Ishikawa (cell line): Measurements from ENCODE around the gene NT5DC3.

ENCODE experiments used
- CEBPB ChIP-seq: IDR thresholded peaks from 2 replicates; pipeline ENCODE4 v1.6.1; 2012
- CREB1 ChIP-seq: IDR thresholded peaks from 2 replicates; pipeline ENCODE4 v1.6.1; 2012; ENCODE audit warnings: low read depth
- EGR1 ChIP-seq: IDR thresholded peaks from 2 replicates; pipeline ENCODE4 v1.6.1; 2012
- EP300 ChIP-seq: IDR thresholded peaks from 2 replicates; pipeline ENCODE4 v1.6.1; 2012; ENCODE audit warnings: borderline replicate concordance
- FOXM1 ChIP-seq: IDR thresholded peaks from 2 replicates; pipeline ENCODE4 v1.6.1; 2012; ENCODE audit warnings: low read depth, borderline replicate concordance
- MAX ChIP-seq: IDR thresholded peaks from 2 replicates; pipeline ENCODE4 v1.6.1; 2012
- NFIC ChIP-seq: IDR thresholded peaks from 2 replicates; pipeline ENCODE4 v1.6.1; 2012
- RAD21 ChIP-seq: IDR thresholded peaks from 2 replicates; pipeline ENCODE4 v1.6.1; 2012; ENCODE audit warnings: low read depth
- REST ChIP-seq: IDR thresholded peaks from 2 replicates; pipeline ENCODE4 v1.6.1; 2012; ENCODE audit warnings: low read depth, mild to moderate bottlenecking
- TAF1 ChIP-seq: IDR thresholded peaks from 2 replicates; pipeline ENCODE4 v1.6.1; 2012; ENCODE audit warnings: low read depth, mild to moderate bottlenecking
- TCF12 ChIP-seq: IDR thresholded peaks from 2 replicates; pipeline ENCODE4 v1.6.1; 2012; ENCODE audit warnings: low read depth
- TEAD4 ChIP-seq: IDR thresholded peaks from 2 replicates; pipeline ENCODE4 v1.6.1; 2012
- USF1 ChIP-seq: IDR thresholded peaks from 2 replicates; pipeline ENCODE4 v1.6.1; 2012
- YY1 ChIP-seq: IDR thresholded peaks from 2 replicates; pipeline ENCODE4 v1.6.1; 2012; ENCODE audit warnings: low read depth
- ZBTB7A ChIP-seq: IDR thresholded peaks from 2 replicates; pipeline ENCODE4 v1.6.1; 2012; ENCODE audit warnings: low read depth

Gene NT5DC3

GRCh38 chr12:103809154-103809553 lies 31.9 kb downstream of the NT5DC3 start:
- no peak for TF ChIP-seq YY1
- TF ChIP-seq USF1 = no peak

GRCh38 chr12:103808239-103808880 lies 32.7 kb downstream of the NT5DC3 start:
- no peak for TF ChIP-seq YY1

GRCh38 chr12:103807561-103808238 lies 33.3 kb downstream of the NT5DC3 start:
- TF ChIP-seq NFIC (no peak), ZBTB7A (no peak), EGR1 (no peak)

GRCh38 chr12:103806803-103807202 lies 34.2 kb downstream of the NT5DC3 start:
- TF ChIP-seq ZBTB7A (no peak), CEBPB (no peak), TAF1 (no peak), NFIC (no peak), MAX (no peak), CREB1 (no peak), TCF12 (no peak)

- TF ChIP-seq REST = no peak
- no peak for TF ChIP-seq MAX
- no peak for TF ChIP-seq CREB1
- no peak for TF ChIP-seq TAF1
- no peak for TF ChIP-seq ZBTB7A
- TF ChIP-seq TCF12 = no peak
- no peak for TF ChIP-seq YY1
These were observed 35.2 kb downstream of the NT5DC3 start for GRCh38 chr12:103805655-103806360.

GRCh38 chr12:103803847-103804246 lies 37.2 kb downstream of the NT5DC3 start:
- TF ChIP-seq EGR1 (no peak), CREB1 (no peak)

- TF ChIP-seq NFIC (no peak), EP300 (no peak), MAX (no peak), CEBPB (no peak), FOXM1 (no peak), USF1 (no peak), CREB1 (no peak), TEAD4 (no peak), ZBTB7A (no peak), EGR1 (no peak), YY1 (no peak), TAF1 (no peak), REST (no peak), RAD21 (no peak), TCF12 (no peak)
These were observed 38.5 kb downstream of the NT5DC3 start for GRCh38 chr12:103802586-103802886.
